OCI-LY7 (cell line): ENCODE measurements around the gene TRAF3IP3. TPM values are rescaled to one million over a fixed set of nuclear protein-coding genes. Genes with fewer than 3 reads are reported as not detected.

Experiments used
- BruUV-seq: library from RNA; stranded (reverse); fragments of 400-500 nt; replicated peaks from 2 replicates; lab custom pipeline; 2021; lab: Mats Ljungman, UMichigan
- CTCF ChIA-PET: fragments of 300-600 bp; sonication (Branson Sonifier 250); formaldehyde crosslinking; loops from one replicate; lab custom pipeline; 2022; ENCODE audit warnings: antibody characterized with exemption; ENCODE audit not compliant: unreplicated experiment; lab: Charles Lee
- POLR2A ChIA-PET: fragments of 300-600 bp; sonication (Branson Sonifier 250); formaldehyde crosslinking; loops from one replicate; lab custom pipeline; 2022; ENCODE audit warnings: antibody characterized with exemption; lab: Charles Lee
- DNase-seq: peaks from one replicate; pipeline ENCODE4 v3.0.0-alpha.2; 2015; ENCODE audit warnings: low spot score
- H2AFZ ChIP-seq: fragments of 200-600 bp; sonication (generic), shearing (Covaris generic); 2 replicates; pipeline ENCODE4 v1.6.1; 2014; ENCODE audit warnings: mild to moderate bottlenecking, antibody characterized with exemption, low read length, moderate library complexity
- H3K27ac ChIP-seq: fragments of 200-600 bp; sonication (generic); 2 replicates; pipeline ENCODE4 v1.5.1; 2014; ENCODE audit warnings: mixed run types, low read depth, mild to moderate bottlenecking, moderate library complexity, low read length, inconsistent platforms; ENCODE audit not compliant: poor library complexity, severe bottlenecking
- H3K36me3 ChIP-seq: fragments of 200-600 bp; sonication (generic); 2 replicates; pipeline ENCODE4 v1.6.1; 2014; ENCODE audit warnings: mild to moderate bottlenecking, antibody characterized with exemption, low read length, moderate library complexity, mixed read lengths; ENCODE audit not compliant: insufficient read depth
- H3K4me1 ChIP-seq: fragments of 200-600 bp; sonication (generic); 2 replicates; pipeline ENCODE4 v1.5.1; 2014; ENCODE audit warnings: mild to moderate bottlenecking, low read length; ENCODE audit not compliant: insufficient read depth, poor library complexity, severe bottlenecking
- H3K4me2 ChIP-seq: fragments of 200-600 bp; sonication (generic); 2 replicates; pipeline ENCODE4 v1.6.1; 2014; ENCODE audit warnings: mild to moderate bottlenecking, low read length
- H3K4me3 ChIP-seq: fragments of 200-600 bp; sonication (generic); 2 replicates; pipeline ENCODE4 v1.5.1; 2014; ENCODE audit warnings: mild to moderate bottlenecking, low read depth, low read length; ENCODE audit not compliant: poor library complexity, severe bottlenecking
- H3K79me2 ChIP-seq: fragments of 200-600 bp; sonication (generic); 2 replicates; pipeline ENCODE4 v1.6.1; 2016; ENCODE audit warnings: low read depth, mild to moderate bottlenecking, low read length, moderate library complexity, mixed read lengths; ENCODE audit not compliant: insufficient read depth
- H3K9me2 ChIP-seq: fragments of 200-600 bp; sonication (generic); 2 replicates; pipeline ENCODE4 v1.6.1; 2016; ENCODE audit warnings: mild to moderate bottlenecking, low read length, mixed read lengths; ENCODE audit not compliant: insufficient read depth
- H3K9me3 ChIP-seq: fragments of 200-600 bp; sonication (generic); 2 replicates; pipeline ENCODE4 v1.6.1; 2014; ENCODE audit warnings: mild to moderate bottlenecking, mixed run types, low read length, mixed read lengths
- H4K20me1 ChIP-seq: fragments of 200-600 bp; sonication (generic); 2 replicates; pipeline ENCODE4 v1.6.1; 2014; ENCODE audit warnings: mild to moderate bottlenecking, antibody characterized with exemption, low read length, moderate library complexity, mixed read lengths; ENCODE audit not compliant: insufficient read depth
- CTCF ChIP-seq: fragments of 200-600 bp; sonication (generic); conservative IDR thresholded peaks from 2 replicates; pipeline ENCODE4 v1.5.1; 2014; ENCODE audit warnings: mild to moderate bottlenecking, antibody characterized with exemption, low read length, moderate library complexity, mixed read lengths
- EZH2phosphoT487 ChIP-seq: fragments of 200-600 bp; sonication (generic); IDR thresholded peaks from 2 replicates; pipeline ENCODE4 v1.6.1; 2018; ENCODE audit warnings: low read depth, borderline replicate concordance, mild to moderate bottlenecking, mixed run types, antibody characterized with exemption, low read length, moderate library complexity, mixed read lengths
- intact Hi-C: fragments of 100-400 bp; cut with micrococcal nuclease; formaldehyde crosslinking; loops from one replicate; pipeline ENCODE4 v1.10.0; 2022; ENCODE audit not compliant: unreplicated experiment
- total RNA-seq, 2 experiments: library from RNA; depleted of rRNA in 1 of 2; stranded (reverse); fragments of >200 nt in 1 of 2; shearing (Covaris generic) in 1 of 2; gene quantifications; 2 replicates each; pipeline ENCODE4 v1.2.3, GENCODE V29; 2014 to 2022

The TRAF3IP3 gene
- total RNA-seq, 2 experiments from 2014 or later = 22.1 to 53.6 TPM

GRCh38 chr1:209823143-209824041 is 67.5 kb downstream of the TRAF3IP3 start:
- peak overlapping the region; percentile 82 for H2AFZ ChIP-seq
- no TSS peak for BruUV-seq
- ChIA-PET CTCF (interaction anchor here (0.5 to 1.2 kb wide), 6 partner anchors 8 to 61 kb away, joined by 3 to 6 read pairs (median 4); no protein-coding TSS in a partner anchor), POLR2A (interaction anchor here (0.6 to 2.2 kb wide), 11 partner anchors 10 to 80 kb away, joined by 3 to 12 read pairs (median 4); partner anchors contain the start of gene TRAF3IP3)
- H3K79me2 ChIP-seq = peaks cover 5% of the 10 kb centered on the region; the same call in 1 of the 2 replicates
- no peaks in the 10 kb centered on the region for H3K9me2 ChIP-seq
- TF ChIP-seq CTCF (peak; percentile 90), EZH2phosphoT487 (no peak)
- H3K4me3 ChIP-seq = no peak overlapping the region
- H4K20me1 ChIP-seq = no peaks in the 10 kb centered on the region
- DNase-seq = peak; percentile 61
- no peaks in the 10 kb centered on the region for H3K36me3 ChIP-seq
- H3K4me2 ChIP-seq = no peak overlapping the region; the same call in 1 of the 2 replicates
- H3K9me3 ChIP-seq = no peaks in the 10 kb centered on the region
- H3K4me1 ChIP-seq = peaks cover 6% of the 10 kb centered on the region
- H3K27ac ChIP-seq = no peak overlapping the region
- intact Hi-C loops = no loop called here

GRCh38 chr1:209825591-209826434 is 70.0 kb downstream of the TRAF3IP3 start:
- TF ChIP-seq CTCF = no peak
- TF ChIP-seq EZH2phosphoT487 = no peak
- intact Hi-C loops = loop anchor here (2.0 to 5.0 kb wide), 3 partner anchors 44 to 1751 kb away; partner anchors contain the start of genes C1orf74, SLC30A1 and TRAF3IP3
- peaks cover 14% of the 10 kb centered on the region for H3K36me3 ChIP-seq
- no peak overlapping the region for H3K27ac ChIP-seq
- CTCF ChIA-PET = no interaction called here
- peaks cover 19% of the 10 kb centered on the region for H3K4me1 ChIP-seq
- H4K20me1 ChIP-seq = no peaks in the 10 kb centered on the region
- no peak for DNase-seq
- POLR2A ChIA-PET = interaction anchor here (0.6 to 1.0 kb wide), 4 partner anchors 26 to 1592 kb away, joined by 3 to 6 read pairs (median 3); partner anchors contain the start of gene TRAF3IP3
- H3K4me2 ChIP-seq = no peak overlapping the region
- no peaks in the 10 kb centered on the region for H3K9me2 ChIP-seq
- no TSS peak for BruUV-seq
- H3K79me2 ChIP-seq = peaks cover 29% of the 10 kb centered on the region
- H3K4me3 ChIP-seq = no peak overlapping the region
- no peaks in the 10 kb centered on the region for H3K9me3 ChIP-seq
- H2AFZ ChIP-seq = no peak overlapping the region; the same call in 1 of the 2 replicates
